ENCODE data around the gene PCDH7.

The PCDH7 gene

DNA sequence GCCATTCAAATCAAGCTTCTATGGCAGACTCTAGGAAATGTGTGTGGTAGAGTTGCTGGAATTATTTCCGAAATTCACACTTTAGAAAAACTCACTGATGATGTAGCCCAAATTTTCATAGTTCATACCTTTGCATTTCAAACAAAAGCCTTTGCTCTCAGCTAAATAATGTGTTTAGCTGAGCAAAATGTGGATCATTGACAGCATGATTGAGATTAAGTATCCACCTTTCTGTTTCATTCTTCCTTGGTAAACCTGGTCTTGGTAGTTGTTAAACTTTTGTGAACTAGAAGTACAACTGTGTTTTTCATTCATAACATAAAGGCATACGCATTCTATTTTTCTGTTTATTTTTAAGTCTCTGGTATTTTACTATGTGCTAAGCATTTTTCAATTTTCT lies 7.2 kb downstream of the PCDH7 start:
- DNase-seq (ENCODE audit: low spot score) = no peak

DNA sequence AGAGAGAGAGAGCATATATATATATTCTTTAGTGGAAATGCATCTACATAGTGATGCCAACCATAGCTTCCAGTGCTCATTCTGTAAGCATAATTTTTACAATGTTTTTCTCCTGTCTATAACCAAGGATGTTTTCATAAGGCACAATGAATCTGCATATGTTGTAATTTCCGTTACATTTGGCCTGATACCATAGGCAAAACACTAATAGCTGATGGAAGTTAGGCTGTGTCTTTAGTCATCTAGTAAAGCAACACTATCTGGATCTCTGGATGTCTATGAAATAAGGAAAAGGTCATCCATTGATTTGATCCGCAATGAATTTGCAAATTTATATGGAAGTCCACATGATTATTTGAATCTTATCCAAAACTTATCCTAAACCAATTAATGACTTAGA lies 8.1 kb downstream of the PCDH7 start:
- DNase-seq (ENCODE audit: low spot score) = no peak

DNA sequence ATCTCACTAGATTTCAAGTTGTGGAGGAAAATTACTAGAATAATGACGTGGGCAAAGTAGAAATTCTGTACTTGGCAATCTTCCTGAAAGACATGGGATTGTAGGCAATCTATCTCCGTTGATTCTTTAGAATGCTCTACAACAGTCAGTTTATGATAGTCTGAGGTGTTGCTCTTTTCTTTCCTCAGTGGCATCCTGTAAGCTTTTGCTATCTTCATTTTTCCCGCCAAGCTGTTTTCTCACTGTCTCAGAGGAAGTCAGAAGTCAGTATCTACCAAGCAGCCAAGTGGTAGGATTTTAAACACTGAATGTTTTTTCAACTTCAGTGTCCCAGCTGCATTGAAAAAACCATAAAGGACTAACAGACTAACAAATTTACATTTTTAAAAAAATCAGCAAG lies 23.7 kb downstream of the PCDH7 start:
- no peak for DNase-seq (ENCODE audit: low spot score)

DNA sequence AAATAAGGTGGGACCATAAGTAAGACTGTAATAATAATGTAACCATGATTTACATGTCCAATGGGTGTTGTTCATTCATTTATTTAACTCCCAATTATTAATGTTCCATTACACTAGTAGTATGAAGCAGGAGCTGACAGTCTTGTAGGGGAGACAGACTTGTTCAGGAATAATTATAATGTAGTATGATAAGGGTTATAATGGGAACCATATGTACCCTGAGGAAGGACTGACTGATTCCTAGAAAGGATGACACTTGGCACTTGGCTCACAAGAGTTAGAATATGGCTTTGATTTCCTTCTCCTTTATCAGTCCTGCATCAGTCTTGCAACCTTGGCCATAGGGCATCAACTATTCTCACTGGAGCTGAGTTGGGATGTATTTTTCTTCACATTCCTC lies 24.2 kb downstream of the PCDH7 start:
- DNase-seq (ENCODE audit: low spot score) = no peak

DNA sequence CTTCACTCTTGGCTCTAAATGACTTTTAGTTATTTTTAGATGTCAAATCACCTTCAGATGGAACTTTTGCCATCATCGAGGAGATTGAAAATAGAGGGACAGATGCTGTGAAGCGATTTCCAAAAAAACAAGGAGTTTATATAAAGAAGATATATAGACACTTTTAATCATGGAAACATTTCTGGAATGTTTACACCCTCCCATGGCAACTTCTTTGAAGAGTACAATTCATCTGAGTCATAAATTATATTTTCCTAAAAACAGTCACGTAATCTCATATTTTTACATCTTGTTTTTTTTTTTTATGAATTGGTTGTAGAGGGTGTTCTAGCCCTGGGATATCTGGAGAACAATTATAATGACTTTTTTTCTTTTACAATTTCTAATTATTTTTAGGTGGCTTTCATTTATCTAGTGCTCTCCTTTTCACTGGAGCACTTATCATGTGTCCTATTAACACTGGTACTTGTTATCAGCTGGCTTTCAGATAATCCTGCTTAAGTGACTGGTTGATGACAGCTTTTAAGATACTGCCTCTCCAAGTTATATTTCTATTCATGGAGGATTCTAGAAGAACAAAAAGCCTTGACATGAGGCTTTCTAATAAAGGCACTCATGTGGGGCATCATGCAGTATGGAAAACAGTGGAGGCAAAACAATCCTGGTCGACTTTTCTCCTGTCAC lies 24.9 kb downstream of the PCDH7 start:
- no peak for DNase-seq (ENCODE audit: low spot score)

DNA sequence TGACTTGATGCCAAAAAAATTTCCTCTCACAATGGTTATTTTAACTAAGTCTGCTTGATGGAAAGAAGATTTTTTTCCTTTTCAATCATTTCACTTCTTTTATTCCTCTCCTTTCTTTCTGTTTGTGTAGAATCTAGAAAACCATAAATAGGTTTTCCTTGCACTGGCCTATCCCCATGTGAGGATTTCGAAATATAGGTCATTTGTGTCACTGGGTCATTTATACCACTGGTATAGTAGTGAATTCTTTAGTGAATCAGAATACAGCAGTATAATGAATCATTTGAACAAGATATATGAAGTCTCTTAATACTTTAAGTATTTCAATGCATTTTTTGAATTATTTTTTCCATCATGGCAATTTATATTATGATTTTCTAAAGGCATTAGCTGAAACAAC lies 26.6 kb downstream of the PCDH7 start:
- DNase-seq (ENCODE audit: low spot score) = no peak

DNA sequence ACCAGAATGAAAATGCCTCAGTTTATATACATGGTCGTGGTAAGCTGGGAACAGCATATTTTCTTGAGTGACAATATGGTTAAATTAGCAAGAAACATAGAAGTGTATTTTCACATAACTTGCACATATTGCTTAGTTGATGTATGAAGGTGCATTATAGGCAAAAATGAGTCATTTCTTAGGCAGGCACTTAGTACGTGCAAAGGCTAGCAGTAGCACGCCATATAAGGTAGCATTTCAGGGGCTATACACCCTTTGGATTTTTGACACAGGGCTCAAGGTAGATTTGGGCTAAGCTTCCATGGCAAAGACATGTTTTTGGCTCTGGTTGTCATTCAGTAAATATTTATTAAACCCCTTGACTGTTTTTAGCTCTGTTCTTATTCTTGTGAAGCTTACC lies 33.1 kb downstream of the PCDH7 start:
- DNase-seq (ENCODE audit: low spot score) = no peak

DNA sequence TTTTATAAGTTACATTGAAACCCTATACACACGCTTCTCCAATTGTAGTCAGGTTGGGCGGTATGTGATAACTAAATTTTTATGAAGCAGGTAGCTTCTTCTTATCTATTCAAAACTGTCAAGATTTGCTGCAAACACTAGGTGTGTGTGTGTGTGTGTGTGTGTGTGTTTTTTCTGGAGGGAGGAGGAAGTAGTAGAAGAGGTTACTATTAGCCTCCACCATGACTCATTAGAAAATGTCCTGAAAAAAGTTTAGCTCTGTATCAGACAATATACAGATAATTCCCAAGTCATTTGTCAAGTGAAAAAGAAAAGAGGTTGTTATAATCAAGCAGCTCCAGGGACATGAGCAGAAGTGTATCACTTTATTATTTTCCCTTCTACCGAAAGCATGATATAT lies 33.9 kb downstream of the PCDH7 start:
- DNase-seq (ENCODE audit: low spot score) = no peak

DNA sequence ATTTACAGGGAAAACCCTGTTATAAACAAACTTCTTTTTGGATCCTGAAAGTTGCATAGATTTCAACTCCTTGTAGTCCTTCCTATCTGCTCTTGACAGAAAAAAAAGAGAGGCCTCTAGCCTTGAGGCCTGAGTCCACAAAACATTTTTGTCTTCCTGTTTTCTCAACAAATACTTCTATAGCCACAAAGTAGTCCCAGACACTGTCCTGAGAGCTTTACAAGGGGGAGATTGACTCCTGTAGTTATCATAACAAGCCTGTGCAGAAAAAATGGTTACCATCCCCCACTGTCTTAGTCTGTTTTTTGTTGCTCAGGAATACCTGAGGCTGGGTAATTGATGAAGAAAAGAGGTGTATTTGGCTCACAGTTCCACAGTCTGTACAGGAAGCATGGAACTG lies 35.2 kb downstream of the PCDH7 start:
- no peak for DNase-seq (ENCODE audit: low spot score)

DNA sequence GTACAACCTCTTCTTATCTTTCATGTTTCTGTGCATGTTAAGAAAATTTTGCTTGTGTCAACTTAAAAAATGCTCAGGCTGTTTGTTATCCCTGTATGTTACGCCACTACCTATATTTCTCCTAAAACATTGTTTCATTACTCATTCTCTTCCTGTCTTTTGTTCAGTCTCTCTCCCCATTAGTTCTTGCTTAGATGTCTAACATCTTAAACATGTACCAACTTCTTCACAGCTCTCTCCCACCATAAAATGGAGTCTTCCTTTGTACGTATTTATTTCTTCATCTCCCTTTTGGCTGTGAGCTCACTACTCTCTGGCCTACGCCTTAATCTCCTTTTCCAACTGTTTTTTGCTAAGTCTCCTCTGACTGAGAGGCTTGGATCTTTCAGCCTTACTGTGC lies 36.4 kb downstream of the PCDH7 start:
- no peak for DNase-seq (ENCODE audit: low spot score)

DNA sequence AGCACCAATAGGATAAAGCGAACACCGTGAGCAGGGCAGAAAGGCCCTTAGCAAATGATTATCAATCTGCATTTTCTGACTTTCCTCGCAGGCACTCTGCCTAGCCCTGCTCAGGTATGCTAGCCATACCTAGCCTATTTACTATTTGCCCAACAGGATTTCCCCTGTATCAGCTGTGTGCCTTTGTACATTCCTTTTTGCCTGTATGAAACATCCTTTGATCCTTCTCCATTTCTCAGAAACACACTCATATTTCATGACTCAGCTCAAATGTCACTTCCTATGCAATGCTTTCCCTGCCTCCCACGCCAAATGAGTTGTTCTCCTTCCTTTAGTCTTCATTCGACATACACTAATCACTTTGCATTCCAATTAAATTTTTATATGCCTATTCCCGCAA lies 37.2 kb downstream of the PCDH7 start:
- peak; percentile 21 for DNase-seq (ENCODE audit: low spot score)

DNA sequence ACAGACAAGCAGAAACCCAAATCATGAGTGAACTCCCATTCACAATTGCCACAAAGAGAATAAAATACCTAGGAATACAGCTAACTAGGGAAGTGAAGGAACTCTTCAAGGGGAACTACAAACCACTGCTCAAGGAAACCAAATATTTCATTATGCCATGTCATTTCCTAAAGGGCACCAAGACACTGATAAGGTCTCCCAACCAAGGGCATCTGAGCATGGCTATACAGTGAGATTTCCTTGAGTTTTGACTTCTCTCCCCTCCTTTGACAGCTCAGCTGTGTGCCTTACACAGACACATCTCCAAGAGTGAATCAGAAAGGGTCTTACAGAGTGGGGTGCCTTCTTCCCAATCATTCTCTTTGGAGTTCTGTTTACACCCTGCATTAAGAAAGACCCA lies 40.4 kb downstream of the PCDH7 start:
- no peak for DNase-seq (ENCODE audit: low spot score)

DNA sequence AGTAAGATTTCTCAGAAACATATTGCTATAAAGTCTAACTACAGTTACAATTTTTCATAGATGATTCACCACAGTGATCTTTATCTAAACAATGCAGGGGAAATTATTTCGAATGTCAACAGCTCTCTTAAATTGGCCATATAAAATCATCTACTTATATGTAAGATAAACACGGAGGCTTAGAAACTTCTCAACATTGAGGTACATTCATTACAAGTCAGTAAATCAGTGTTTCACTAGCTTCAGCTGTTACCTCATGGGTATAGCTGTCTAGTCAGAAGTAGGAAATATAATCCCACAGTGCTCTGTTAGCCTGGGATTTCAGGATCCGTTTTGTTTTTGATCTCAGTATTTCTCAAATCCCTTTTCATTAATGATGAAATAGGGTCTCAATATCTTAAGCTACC lies 43.2 kb downstream of the PCDH7 start:
- DNase-seq (ENCODE audit: low spot score) = no peak

DNA sequence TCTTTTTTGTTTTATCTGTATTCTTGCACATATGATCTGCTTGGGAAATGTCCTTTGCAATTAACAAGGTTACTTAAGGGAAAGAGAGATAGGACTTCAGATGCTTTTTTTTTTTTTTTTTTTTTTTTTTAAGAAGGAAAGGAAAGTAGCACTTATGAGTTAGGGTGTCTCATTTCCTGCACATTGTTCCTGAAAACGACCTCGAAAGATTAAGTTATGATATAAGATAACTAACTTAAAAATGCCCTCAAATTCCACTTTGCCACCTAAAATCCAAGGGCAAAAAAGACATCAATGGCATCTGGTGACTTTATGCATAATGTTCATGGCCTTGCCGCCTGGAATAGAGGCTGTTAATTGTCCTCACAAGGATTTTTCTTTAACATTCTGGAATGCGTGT lies 44.9 kb downstream of the PCDH7 start:
- DNase-seq (ENCODE audit: low spot score) = no peak

DNA sequence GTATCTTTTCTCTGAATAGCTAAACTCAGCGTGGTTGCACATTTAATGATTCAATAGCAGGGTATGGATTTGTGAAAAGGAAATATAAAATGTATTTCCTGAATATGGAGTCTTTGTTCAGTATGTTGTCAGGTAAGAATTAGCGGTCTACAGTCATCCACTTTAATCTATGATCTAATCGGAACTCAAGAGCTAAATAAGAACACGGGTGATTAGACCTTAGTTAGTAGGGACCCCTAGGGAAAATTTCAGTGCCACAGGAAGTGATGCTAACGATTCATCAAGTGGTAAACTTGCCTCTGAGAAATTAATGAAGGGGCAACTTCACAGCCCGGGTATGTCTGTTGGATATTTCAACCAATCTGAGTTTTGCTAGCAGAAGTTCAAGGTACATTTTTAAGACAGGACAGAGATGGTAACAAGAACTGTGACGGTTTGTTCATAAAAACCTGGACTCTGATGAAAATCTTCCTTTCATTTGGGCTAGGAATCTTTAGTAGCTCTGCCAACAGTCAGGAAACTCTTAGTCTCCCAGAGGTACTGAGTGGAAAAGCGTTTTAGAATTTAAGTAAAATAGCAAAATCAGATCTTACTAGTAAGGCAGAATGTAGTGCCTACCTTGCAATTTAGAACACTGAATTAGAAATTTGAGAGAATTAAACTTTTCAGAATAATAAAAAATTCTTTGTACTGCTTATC lies 47.1 kb downstream of the PCDH7 start:
- DNase-seq (ENCODE audit: low spot score) = no peak

DNA sequence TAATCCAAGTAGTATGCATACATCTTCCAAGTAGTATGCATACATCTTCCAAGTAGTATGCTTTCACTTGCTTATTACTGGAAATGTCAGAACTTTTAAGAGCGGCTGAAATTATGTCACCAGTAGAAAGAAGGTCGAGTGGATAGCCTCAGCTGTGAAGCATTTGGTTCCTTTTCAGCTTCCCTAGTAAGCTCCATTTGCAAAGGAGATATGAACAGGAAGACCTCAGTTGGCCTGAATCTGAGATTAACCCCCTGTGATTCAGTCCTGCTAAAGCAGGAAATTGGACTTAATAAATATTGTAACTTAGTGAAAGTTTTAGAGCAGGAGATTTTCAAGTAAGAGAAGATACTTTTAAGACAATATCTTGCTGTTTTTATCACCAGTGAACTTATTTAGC lies 48.1 kb downstream of the PCDH7 start:
- no peak for DNase-seq (ENCODE audit: low spot score)

DNA sequence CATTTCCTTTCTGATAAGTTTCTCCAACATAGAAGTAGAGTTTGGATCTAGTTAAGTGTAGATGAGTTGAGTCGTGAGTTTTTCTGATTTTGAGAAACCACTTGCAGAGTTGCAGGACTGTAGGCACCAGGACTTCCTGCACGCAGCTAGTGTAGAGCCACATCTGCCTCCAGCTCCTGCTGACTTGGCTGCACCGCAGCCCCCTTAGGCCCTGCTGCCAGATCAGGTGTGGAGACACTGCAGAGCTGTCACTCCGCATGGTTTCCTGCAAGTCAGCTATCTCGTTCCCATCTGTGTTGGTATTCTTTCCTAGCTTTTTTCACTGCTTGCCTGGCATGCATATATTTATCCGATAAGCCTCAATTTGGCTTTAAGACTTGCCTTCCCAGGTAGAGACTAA lies 48.9 kb downstream of the PCDH7 start:
- no peak for DNase-seq (ENCODE audit: low spot score)

DNA sequence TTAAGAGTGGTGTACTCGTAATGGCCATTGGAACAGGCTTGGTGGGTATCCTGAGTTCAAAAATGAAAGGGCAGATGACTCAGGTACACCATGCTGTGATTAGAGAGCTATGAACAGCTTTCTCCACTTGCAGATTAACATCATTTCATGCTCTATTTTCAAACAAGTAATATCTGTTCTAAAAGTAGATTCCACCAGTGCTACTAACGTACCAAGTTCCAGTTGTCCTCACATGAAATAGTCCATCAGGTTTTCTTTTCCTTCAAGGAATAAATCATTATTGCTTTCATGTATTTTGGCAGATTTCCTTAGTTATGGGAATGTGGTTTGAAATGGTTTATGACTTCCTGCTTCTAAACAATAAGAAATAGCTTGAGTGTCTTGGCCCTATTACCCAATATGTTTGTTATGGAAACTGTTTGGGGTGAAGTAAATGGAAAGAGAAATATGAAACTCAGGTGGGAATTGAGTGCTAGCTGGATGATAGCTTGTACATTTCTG lies 49.9 kb downstream of the PCDH7 start:
- no peak for DNase-seq (ENCODE audit: low spot score)

DNA sequence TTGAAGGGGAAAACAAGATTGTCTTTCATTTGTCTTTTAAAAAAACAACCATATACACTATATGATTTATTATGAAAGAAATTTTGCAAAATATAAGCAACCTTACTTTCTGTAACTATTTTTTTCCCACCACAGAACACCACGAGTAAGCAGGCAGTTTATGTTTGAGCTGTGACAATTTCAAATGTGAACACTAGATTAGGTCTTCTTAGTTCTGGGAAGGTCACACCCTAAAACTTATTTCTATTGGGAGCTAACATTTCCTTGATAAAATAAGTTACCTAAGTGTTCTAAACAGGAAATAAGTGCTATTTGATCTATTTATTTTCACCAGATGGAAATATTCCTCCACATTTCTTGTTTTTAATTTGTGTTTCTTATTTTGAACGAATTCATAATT lies 50.6 kb downstream of the PCDH7 start:
- DNase-seq (ENCODE audit: low spot score) = no peak

DNA sequence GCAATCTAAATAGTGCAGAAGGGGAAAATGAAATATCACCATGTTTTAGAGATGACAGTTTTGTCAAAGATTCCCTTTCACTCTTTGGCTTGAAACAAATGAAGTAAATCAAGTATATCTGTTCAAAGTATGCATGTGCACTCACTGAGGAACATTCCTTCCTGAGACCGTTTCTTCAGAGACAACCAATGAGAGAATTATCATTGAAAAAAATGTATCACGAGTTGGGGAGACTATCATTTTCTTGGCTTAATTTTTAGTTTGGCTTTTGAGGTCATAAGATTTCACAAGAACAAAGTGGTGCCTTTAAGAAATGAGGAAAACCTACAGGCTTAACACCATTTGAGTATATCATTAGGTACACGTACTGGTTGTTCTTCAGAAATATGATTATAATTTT lies 56.3 kb downstream of the PCDH7 start:
- no peak for DNase-seq (ENCODE audit: low spot score)

DNA sequence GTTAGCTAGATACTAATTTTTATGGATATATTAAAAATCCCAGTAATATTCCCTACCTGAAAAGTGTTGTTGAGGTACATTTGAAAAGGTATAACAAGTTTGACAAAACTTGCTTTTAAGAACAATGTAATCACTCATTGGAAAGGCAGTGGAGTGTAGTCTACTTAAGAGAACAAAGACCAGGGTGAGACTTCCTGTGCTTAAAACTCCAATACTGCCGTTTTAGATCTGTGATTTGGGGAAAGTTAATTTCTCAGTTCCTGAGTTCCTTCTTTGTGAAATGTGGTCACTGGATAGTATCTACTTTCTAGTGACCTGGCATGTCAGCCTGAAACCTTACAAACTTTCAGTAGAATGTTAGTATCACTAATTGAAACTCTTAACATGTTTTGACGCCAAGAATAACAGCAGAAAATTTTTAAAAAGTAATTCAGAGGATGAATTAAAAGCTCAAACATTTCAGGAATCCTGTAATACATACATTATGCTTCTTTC lies 56.8 kb downstream of the PCDH7 start:
- DNase-seq (ENCODE audit: low spot score) = no peak

Data from AG08395 (cell line).